ENCODE measurements around the gene HTT.
"Not testable (repeated sequence)": the region's sequence is repeated elsewhere in the genome, so short reads cannot be mapped to it uniquely, and the experiment has no call there.

HTT gene

GRCh38 chr4:3124070-3124767 lies 49.7 kb downstream of the HTT start:
- no peak for DNase-seq

- DNase-seq: no peak
Observed at GRCh38 chr4:3127112-3127511, 52.6 kb downstream of the HTT start.

- DNase-seq: no peak
Observed at GRCh38 chr4:3128058-3128457, 53.6 kb downstream of the HTT start.

GRCh38 chr4:3128976-3129375 lies 54.5 kb downstream of the HTT start:
- no peak for DNase-seq

GRCh38 chr4:3130201-3130600 lies 55.7 kb downstream of the HTT start:
- DNase-seq: no peak

GRCh38 chr4:3130826-3131225 lies 56.3 kb downstream of the HTT start:
- DNase-seq: no peak

- no peak for DNase-seq
Observed at GRCh38 chr4:3134201-3134600, 59.7 kb downstream of the HTT start.

- DNase-seq: no peak
Observed at GRCh38 chr4:3135155-3136011, 60.9 kb downstream of the HTT start.

GRCh38 chr4:3136454-3136853 lies 62.0 kb downstream of the HTT start:
- no peak for DNase-seq

GRCh38 chr4:3137908-3138307 lies 63.4 kb downstream of the HTT start:
- DNase-seq: no peak

GRCh38 chr4:3145234-3145924 lies 70.9 kb downstream of the HTT start:
- no peak for DNase-seq

GRCh38 chr4:3148926-3149325 lies 74.4 kb downstream of the HTT start:
- no peak for DNase-seq

GRCh38 chr4:3151238-3151637 lies 76.8 kb downstream of the HTT start:
- not testable (repeated sequence) for DNase-seq

GRCh38 chr4:3157366-3157765 lies 82.9 kb downstream of the HTT start:
- no peak for DNase-seq

- DNase-seq: no peak
Observed at GRCh38 chr4:3158841-3159240, 84.4 kb downstream of the HTT start.

GRCh38 chr4:3160438-3160837 lies 86.0 kb downstream of the HTT start:
- no peak for DNase-seq

- not testable (repeated sequence) for DNase-seq
Observed at GRCh38 chr4:3161044-3161443, 86.6 kb downstream of the HTT start.

GRCh38 chr4:3166434-3166833 lies 92.0 kb downstream of the HTT start:
- DNase-seq: not testable (repeated sequence)

- DNase-seq: no peak
Observed at GRCh38 chr4:3168029-3168428, 93.5 kb downstream of the HTT start.

- no peak for DNase-seq
Observed at GRCh38 chr4:3174371-3175338, 100.2 kb downstream of the HTT start.

GRCh38 chr4:3176367-3177229 lies 102.1 kb downstream of the HTT start:
- DNase-seq: no peak

- DNase-seq: no peak
Observed at GRCh38 chr4:3177426-3177825, 102.9 kb downstream of the HTT start.

Measured in activated effector memory CD4-positive, alpha-beta T cell treated with Interleukin-2 at 50 U/mL for 16 hours (primary cell).